A549 treated with Mapracorat at 1 μM for 4 hours (cell line): ENCODE measurements around the gene POLQ. TPM values are rescaled to one million over a fixed set of nuclear protein-coding genes. Genes with fewer than 3 reads are reported as not detected.

ENCODE experiments used
- total RNA-seq: library from RNA; stranded (reverse); fragments of 200-300 nt; extraction: Qiagen RNA extraction; gene quantifications from 5 replicates; pipeline ENCODE4 v1.2.3, GENCODE V29; 2022

The POLQ gene
- 5.7 to 7.2 TPM (median 6.4 TPM) in 5 replicates for total RNA-seq

GRCh38 chr3:121545574-121546455, at the start of gene POLQ:
Gene POLQ (minus strand): TSS chr3:121545988. CDS start chr3:121545877, 111 bp downstream.

GRCh38 chr3:121592856-121593702, 47.3 kb upstream of the POLQ start, which contains the start of gene FBXO40:
Gene FBXO40 (plus strand): TSS chr3:121593379. CDS start chr3:121620576, 27,197 bp downstream.

GRCh38 chr3:121567649-121568048, 21.9 kb upstream of the POLQ start, which contains the start of gene ARGFX:
Gene ARGFX (plus strand): TSS chr3:121567949. CDS start chr3:121570714, 2,765 bp downstream.

Other genes with a start within 250 kb of the POLQ start
- not detected in 5 replicates for gene ARGFX, start 22.0 kb upstream of the POLQ start, total RNA-seq
- not detected in 5 replicates for gene FBXO40, start 47.4 kb upstream of the POLQ start, total RNA-seq
- 0.06 to 0.24 TPM (median 0.10 TPM) in 4 of 5 replicates, not detected in the other for gene HCLS1, start 114.9 kb upstream of the POLQ start, total RNA-seq
- 14.3 to 18.6 TPM (median 15.8 TPM) in 5 replicates for gene GOLGB1, start 203.8 kb upstream of the POLQ start, total RNA-seq